GM18873 (cell line): ENCODE data around the gene TMC6.

Experiments
- ATAC-seq: cut with Tn5 transposase; IDR thresholded peaks from one replicate; pipeline ENCODE4 v1.9.1; 2021; ENCODE audit warnings: mild to moderate bottlenecking, moderate library complexity, moderate number of reproducible peaks; ENCODE audit not compliant: unreplicated experiment, low FRiP score

The TMC6 gene

DNA sequence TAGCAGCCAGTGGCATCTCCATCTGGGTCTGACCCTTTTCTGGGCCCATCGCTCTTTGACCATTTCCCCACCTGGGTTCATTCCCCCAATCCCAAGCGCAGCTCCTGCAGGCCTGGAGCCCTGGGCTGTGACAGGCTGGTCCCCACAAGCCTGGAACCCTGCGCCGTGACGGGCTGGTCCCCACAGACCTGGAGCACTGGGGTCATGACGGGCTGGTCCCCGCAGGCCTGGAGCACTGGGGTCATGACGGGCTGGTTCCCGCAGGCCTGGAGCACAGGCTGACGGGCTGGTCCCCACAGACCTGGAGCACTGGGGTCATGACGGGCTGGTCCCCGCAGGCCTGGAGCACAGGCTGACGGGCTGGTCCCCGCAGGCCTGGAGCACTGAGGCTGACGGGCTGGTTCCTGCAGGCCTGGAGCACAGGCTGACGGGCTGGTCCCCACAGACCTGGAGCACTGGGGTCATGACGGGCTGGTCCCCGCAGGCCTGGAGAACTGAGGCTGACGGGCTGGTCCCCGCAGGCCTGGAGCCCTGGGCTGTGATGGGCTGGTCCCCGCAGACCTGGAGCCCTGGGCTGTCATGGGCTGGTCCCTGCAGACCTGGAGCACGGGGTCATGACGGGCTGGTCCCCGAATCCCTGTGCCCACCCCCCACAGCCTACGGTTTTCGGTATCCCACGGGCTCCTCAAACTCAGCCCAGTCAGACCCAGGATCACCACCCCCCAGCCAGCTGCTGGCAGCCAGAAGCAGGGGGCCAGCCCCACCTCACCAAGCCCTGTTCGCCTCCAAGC lies 16.6 kb downstream of the TMC6 start:
- no peak for ATAC-seq

DNA sequence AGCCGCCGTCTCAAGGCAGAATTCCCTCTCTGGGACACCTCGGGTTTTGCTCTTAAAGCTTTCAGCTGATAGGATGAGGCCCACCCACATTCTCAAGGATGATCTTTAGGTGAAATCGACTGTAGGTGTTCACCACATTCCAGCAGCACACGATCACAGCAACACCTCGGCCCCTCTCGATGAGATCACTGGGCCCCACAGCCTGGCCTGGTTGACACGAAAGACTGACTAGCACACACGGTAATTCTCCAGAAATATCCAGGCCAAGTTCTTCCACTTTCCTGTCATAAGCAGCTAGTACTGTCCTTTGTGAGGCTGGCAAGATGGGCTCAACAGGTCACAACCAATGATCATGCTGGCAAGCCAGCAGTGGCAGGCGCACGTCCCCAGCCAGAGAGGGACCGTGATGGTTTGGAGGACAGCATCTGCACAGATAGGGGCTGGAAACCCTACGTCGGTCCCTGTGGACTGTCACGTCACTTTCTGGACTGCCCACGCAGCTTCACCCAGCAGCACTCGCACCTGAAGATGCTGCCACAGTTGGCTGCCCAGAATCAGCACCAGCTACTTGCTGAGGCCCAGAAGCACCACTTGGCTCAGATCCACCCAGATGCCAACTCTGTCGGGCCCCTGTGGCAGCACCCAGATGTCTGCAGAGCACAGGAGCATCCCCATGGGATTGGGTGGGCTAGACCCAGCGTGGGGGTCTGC lies 17.4 kb downstream of the TMC6 start:
- no peak for ATAC-seq

- ATAC-seq = no peak
These were observed 18.1 kb downstream of the TMC6 start for GRCh38 chr17:78110363-78111015.

DNA sequence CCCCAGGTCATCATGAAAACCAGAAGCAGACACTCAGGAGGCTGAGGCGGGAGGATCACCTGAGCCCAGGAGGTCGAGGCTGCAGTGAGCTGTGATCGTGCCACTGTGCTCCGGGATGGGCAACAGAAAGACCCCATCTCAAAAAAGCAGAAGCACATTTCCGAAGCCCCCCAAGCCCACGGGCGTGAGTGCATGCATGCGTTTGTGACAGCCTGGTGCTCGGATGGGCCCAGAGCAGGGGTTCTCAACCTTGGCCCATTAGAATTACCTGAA lies 19.1 kb downstream of the TMC6 start:
- ATAC-seq = no peak

- ATAC-seq = no peak
These were observed 19.6 kb downstream of the TMC6 start for GRCh38 chr17:78108726-78109488.

DNA sequence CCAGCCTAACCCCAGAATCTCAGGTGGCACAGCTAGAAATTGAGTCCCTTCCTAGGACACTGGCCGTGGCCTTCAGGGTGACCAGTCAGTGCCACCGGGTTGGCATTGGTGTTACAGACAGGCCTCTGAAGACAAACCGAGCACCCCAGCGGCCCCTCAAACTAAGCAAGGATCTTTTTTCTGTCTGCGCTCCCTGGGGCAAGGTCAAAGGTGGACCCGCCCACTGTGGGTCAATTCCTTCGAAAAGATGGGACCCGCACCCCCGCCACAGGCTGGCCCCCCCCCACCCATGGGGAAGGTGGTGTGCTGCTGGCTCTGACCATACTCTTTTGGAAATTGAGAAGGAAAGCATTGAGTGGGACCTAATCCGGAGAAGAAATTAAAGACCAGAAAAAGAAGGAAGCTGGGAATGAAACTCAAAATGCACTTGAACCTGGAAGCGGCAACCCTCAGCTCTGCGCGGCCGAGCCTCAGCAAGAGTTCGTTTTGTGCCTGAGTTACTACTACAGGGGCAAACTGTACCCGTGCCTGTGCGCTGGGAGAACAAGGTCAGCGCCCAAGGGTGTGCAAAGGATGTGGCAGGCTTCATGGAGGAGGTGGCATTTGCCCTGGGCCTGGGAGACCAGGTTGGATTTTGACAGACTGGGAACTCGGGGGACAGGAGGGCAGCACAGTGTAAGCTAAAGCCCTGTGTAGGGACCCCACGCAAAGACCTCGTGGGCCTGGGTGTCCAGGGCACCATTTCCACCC lies 20.4 kb downstream of the TMC6 start:
- no peak for ATAC-seq

GRCh38 chr17:78107457-78107856 lies 21.1 kb downstream of the TMC6 start:
- no peak for ATAC-seq

GRCh38 chr17:78106211-78106610 lies 22.3 kb downstream of the TMC6 start:
- no peak for ATAC-seq

DNA sequence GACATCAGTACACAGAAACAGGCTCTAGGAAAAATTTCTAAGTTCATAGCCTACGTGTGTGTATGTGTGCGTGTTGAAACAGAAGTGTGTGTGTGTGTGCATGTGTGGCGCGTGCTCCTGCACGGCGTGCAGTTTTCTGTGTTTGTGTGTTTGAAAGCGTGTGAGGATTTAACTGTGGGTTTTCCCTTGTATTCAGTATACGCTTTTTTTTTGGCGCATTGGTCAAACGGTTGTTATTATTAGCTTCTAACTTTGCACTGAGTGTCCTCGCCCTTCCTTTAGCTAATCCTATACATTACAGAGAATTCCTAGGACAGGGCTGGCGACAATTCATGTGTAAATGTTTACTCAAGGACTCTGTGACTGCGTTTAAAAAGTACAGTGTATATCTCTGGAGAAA lies 23.0 kb downstream of the TMC6 start:
- no peak for ATAC-seq

- no peak for ATAC-seq
These were observed 23.5 kb downstream of the TMC6 start for GRCh38 chr17:78105101-78105500.

DNA sequence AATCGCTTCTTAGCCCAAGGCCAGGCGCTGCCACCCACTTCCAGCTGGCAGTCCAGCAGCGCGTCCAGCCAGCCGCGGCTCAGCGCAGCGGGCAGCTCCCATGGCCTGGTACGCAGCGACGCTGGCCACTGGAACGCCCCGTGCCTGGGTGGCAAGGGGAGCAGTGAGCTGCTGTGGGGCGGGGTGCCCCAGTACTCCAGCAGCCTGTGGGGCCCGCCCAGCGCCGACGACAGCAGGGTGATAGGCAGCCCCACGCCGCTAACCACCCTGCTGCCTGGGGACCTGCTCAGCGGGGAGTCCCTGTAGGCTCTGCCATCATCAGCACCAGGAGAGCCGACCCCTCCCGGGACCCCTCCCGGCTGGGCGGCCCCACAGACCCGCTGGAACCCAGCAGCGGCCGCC lies 24.0 kb downstream of the TMC6 start:
- ATAC-seq = no peak

DNA sequence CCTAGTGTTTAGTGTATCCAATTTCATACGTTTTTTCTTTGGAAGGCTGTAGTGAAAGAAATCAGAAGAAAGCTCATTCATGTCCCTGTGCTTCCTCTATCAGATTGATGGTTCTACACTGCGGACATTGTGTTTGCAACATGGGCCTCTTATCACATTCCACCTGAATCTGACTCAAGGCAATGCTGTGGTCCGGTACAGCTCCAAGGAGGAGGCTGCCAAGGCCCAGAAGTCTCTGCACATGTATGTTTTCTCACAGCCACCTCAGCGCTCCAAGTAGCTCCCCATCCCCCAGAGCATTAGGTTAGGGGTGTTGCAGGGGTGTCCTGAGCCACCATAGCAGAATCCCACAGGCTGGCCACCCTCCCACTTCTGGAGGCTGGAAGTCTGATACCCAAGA lies 25.2 kb downstream of the TMC6 start:
- no peak for ATAC-seq

GRCh38 chr17:78101542-78101941 lies 27.0 kb downstream of the TMC6 start:
- ATAC-seq = no peak

DNA sequence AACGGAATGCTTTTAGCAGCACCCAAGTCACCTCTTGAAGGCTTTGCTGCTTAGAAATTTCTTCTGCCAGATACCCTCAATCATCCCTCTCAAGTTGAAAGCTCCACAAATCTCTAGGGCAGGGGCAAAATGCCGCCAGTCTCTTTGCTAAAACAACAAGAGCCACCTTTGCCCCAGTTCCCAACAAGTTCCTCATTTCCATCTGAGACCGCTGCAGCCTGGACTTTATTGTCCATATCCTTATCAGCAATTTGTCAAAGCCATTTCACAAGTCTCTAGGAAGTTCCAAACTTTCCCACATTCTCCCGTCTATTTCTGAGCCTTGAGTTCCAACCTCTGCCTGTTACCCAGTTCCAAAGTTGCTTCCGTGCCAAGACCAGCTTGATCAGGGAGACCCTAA lies 27.4 kb downstream of the TMC6 start:
- ATAC-seq = no peak

GRCh38 chr17:78096093-78096492 lies 32.5 kb downstream of the TMC6 start:
- ATAC-seq = no peak

DNA sequence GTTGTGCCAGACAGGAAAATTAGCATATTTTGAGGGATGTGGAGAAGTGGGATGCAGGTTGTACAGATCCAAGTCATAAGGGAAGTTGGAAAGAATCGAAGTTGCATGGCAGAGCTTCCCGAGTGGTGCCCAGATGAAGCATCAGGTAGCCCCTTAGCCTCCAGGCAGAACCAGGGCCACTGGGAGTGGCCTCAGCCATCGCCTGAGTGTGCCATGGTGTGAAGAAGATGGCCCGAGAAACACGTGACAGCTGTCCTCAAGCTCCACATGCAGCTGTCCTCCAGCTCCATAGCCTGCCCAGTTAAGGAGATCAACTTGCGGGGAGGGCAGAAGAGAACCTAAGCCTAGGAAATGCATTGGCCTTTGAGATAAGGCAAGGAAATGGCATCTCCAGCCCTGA lies 33.5 kb downstream of the TMC6 start:
- no peak for ATAC-seq

DNA sequence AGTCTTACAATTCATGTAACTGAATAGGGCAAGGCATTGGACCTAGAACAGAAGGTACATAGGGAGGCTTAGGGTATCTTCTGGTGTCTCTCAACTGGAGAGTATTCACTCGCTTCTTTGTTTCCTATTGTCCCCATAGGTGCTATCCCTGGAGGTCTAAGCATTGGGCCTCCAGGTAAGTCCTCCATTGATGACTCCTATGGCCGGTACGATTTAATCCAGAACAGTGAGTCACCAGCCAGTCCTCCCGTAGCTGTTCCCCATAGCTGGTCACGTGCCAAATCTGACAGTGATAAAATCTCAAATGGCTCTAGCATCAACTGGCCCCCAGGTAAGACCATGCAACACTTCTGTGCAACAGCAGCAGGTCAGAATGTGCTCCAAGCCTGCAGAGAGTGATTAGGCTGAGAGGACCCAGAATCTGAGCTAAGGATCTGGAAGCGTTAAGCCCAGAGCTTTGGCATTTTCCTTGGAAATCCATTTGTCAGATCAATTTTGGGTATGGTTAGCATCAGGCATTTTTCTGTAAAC lies 35.7 kb downstream of the TMC6 start:
- no peak for ATAC-seq

- no peak for ATAC-seq
These were observed 38.8 kb downstream of the TMC6 start for GRCh38 chr17:78089576-78090281.

DNA sequence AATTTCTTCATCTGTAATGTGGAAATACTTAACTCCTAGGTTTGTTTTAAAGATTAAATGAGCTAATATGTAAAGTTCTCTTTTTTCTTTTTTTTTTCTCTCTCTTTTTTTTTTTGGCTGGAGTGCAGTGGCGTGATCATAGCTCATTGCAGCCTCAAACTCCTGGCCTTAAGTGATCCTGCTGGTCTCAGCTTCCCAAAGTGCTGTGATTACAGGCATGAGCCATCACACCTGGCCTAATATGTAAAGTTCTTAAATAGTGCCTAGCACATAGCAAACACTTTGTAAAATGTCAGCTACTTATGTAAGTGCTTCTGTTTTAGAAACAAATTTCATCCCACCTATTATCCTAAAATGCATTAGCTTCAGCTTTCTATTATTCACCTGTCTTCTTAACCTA lies 40.0 kb downstream of the TMC6 start:
- no peak for ATAC-seq

- ATAC-seq = no peak
These were observed 41.8 kb downstream of the TMC6 start for GRCh38 chr17:78086740-78087139.
